GM23248 (cell line): Measurements from ENCODE around the gene TRPC4AP.

Experiments
- EZH2 ChIP-seq: fragments of 200-600 bp; sonication (generic); IDR thresholded peaks from 2 replicates; pipeline ENCODE4 v1.6.1; 2018; ENCODE audit warnings: antibody characterized with exemption, mild to moderate bottlenecking; ENCODE audit not compliant: insufficient read depth, poor library complexity, severe bottlenecking
- EZH2phosphoT487 ChIP-seq: fragments of 200-600 bp; sonication (generic); IDR thresholded peaks from 2 replicates; pipeline ENCODE4 v1.6.1; 2018; ENCODE audit warnings: antibody characterized with exemption, moderate library complexity, mild to moderate bottlenecking, low read depth; ENCODE audit not compliant: insufficient read depth

GRCh38 chr20:35034145-35034544 lies 58.5 kb downstream of the TRPC4AP start:
- TF ChIP-seq EZH2 (no peak), EZH2phosphoT487 (no peak)
